Caco-2 (cell line): ENCODE data around the gene SELENOH. TPM values are rescaled to one million over a fixed set of nuclear protein-coding genes. Genes with fewer than 3 reads are reported as not detected.

Experiments
- BruUV-seq: library from RNA; stranded (reverse); fragments of 400-500 nt; replicated peaks from 2 replicates; lab custom pipeline; 2021; lab: Mats Ljungman, UMichigan
- CTCF ChIA-PET: fragments of 300-600 bp; sonication (Branson Sonifier 250); formaldehyde crosslinking; loops from one replicate; lab custom pipeline; 2022; ENCODE audit warnings: antibody characterized with exemption; lab: Charles Lee
- POLR2A ChIA-PET: fragments of 300-600 bp; sonication (Branson Sonifier 250); formaldehyde crosslinking; loops from one replicate; lab custom pipeline; 2022; ENCODE audit warnings: antibody characterized with exemption; lab: Charles Lee
- DNase-seq, 2 experiments: peaks; one replicate each; pipeline versions ENCODE4 v3.0.0 to v3.0.0-alpha.2; 2020 to 2022
- H3K27me3 ChIP-seq: replicated peaks from 2 replicates; pipeline ENCODE4 v1.6.0; 2011; ENCODE audit warnings: low read length; ENCODE audit not compliant: control insufficient read depth, insufficient read depth
- H3K36me3 ChIP-seq: 2 replicates; pipeline ENCODE4 v1.5.1; 2011; ENCODE audit warnings: low read length; ENCODE audit not compliant: control insufficient read depth, insufficient read depth
- H3K4me1 ChIP-seq: fragments of 250-450 bp; sonication (Bioruptor Pico); 2 replicates; pipeline ENCODE4 v1.5.1; 2020; ENCODE audit warnings: mild to moderate bottlenecking
- H3K4me3 ChIP-seq: 2 replicates; pipeline ENCODE4 v1.5.1; 2011; ENCODE audit warnings: low read depth, mild to moderate bottlenecking, control low read depth, low read length
- H3K9me3 ChIP-seq: fragments of 250-450 bp; sonication (Bioruptor Pico); 2 replicates; pipeline ENCODE4 v1.5.1; 2020; ENCODE audit warnings: mild to moderate bottlenecking, moderate library complexity
- H3K27ac Mint-ChIP-seq: one replicate; pipeline ENCODE4 v1.8.0; 2022; ENCODE audit warnings: mixed read lengths; ENCODE audit not compliant: unreplicated experiment
- H3K27me3 Mint-ChIP-seq: one replicate; pipeline ENCODE4 v1.8.0; 2022; ENCODE audit warnings: mixed read lengths; ENCODE audit not compliant: insufficient read depth, unreplicated experiment
- H3K36me3 Mint-ChIP-seq: one replicate; pipeline ENCODE4 v1.8.0; 2022; ENCODE audit warnings: mild to moderate bottlenecking, mixed read lengths; ENCODE audit not compliant: insufficient read depth, unreplicated experiment
- H3K4me1 Mint-ChIP-seq: one replicate; pipeline ENCODE4 v1.8.0; 2022; ENCODE audit warnings: low read depth, mixed read lengths; ENCODE audit not compliant: unreplicated experiment
- H3K4me3 Mint-ChIP-seq: one replicate; pipeline ENCODE4 v1.8.0; 2022; ENCODE audit warnings: mild to moderate bottlenecking, moderate library complexity, mixed read lengths; ENCODE audit not compliant: unreplicated experiment
- H3K9me3 Mint-ChIP-seq: one replicate; pipeline ENCODE4 v1.8.0; 2022; ENCODE audit warnings: mixed read lengths; ENCODE audit not compliant: unreplicated experiment
- intact Hi-C: fragments of 100-400 bp; cut with micrococcal nuclease; formaldehyde crosslinking; loops from one replicate; pipeline ENCODE4 v1.10.0; 2022; ENCODE audit not compliant: unreplicated experiment
- total RNA-seq: library from RNA; stranded (reverse); gene quantifications from 2 replicates; pipeline ENCODE4 v1.2.3, GENCODE V29; 2022
- TF ChIP-seq, protein P1 (sequence below), 2 experiments: fragments of 200-600 bp in 1 of 2; IDR thresholded peaks; 1 replicate in 1 of 2; 2 replicates in 1 of 2; pipeline versions ENCODE4 v1.5.1 to v1.8.0; 2011 to 2022; ENCODE audit warnings: antibody characterized with exemption in 1 of 2, control low read depth in 1 of 2, inconsistent platforms in 1 of 2, low read depth in 1 of 2, low read length in 1 of 2, mild to moderate bottlenecking in 1 of 2, moderate library complexity in 1 of 2; ENCODE audit not compliant: insufficient read depth in 1 of 2, severe bottlenecking in 1 of 2, unreplicated experiment in 1 of 2

SELENOH gene
- total RNA-seq, 1 experiment from 2014 or later: 174 TPM

DNA sequence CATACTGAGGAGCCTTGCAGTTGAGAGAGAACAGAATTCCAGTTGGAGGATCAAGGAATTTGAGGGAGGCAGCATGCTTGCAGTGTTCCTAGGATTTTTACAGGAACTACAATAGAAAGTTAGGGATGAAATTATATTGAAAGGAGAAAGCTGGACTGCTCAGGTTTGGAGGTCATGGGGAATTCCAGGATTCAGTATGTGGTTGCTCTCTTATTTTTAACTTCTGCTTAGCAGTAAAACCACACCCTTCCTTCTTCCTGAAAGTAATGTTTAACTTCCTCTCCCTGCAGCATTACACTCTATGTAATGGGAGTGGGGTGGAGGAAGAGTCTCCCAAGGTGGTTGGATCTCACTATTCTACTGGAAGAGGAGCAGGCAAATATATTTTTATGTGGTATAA is 51.6 kb downstream of the SELENOH start:
- Histone ChIP-seq H3K36me3 (peaks cover 10% of the 10 kb centered on the region), H3K9me3 (no peaks in the 10 kb centered on the region), H3K4me1 (peaks cover 57% of the 10 kb centered on the region), H3K4me3 (no peak overlapping the region), H3K27me3 (no peaks in the 10 kb centered on the region)
- ChIA-PET POLR2A (interaction anchor here (0.7 kb wide), 1 partner anchor 29 kb away, joined by 9 read pairs; no protein-coding TSS in a partner anchor), CTCF (no interaction called here)
- Mint-ChIP-seq H3K4me3 (peak overlapping the region; percentile 3), H3K9me3 (no peaks in the 10 kb centered on the region), H3K36me3 (peaks cover 89% of the 10 kb centered on the region), H3K27me3 (no peaks in the 10 kb centered on the region), H3K4me1 (peaks cover 39% of the 10 kb centered on the region), H3K27ac (peak overlapping the region; percentile 86)
- intact Hi-C loops: no loop called here
- no TSS peak for BruUV-seq
- no peak for DNase-seq
- TF ChIP-seq, protein P1, sequence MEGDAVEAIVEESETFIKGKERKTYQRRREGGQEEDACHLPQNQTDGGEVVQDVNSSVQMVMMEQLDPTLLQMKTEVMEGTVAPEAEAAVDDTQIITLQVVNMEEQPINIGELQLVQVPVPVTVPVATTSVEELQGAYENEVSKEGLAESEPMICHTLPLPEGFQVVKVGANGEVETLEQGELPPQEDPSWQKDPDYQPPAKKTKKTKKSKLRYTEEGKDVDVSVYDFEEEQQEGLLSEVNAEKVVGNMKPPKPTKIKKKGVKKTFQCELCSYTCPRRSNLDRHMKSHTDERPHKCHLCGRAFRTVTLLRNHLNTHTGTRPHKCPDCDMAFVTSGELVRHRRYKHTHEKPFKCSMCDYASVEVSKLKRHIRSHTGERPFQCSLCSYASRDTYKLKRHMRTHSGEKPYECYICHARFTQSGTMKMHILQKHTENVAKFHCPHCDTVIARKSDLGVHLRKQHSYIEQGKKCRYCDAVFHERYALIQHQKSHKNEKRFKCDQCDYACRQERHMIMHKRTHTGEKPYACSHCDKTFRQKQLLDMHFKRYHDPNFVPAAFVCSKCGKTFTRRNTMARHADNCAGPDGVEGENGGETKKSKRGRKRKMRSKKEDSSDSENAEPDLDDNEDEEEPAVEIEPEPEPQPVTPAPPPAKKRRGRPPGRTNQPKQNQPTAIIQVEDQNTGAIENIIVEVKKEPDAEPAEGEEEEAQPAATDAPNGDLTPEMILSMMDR (IDR thresholded peaks at IDR 0.05; ENCODE audit: insufficient read depth in 1 of 2, low read depth in 1 of 2, low read length in 1 of 2, severe bottlenecking in 1 of 2, unreplicated experiment in 1 of 2): no peak

Other genes starting within 250 kb of the SELENOH start
- gene SLC43A1, start 225.8 kb upstream of the SELENOH start, total RNA-seq: 71.7 and 80.5 TPM in 2 replicates
- gene TIMM10, start 210.7 kb upstream of the SELENOH start, total RNA-seq: 102 and 103 TPM in 2 replicates
- 0.18 TPM in 1 of 2 replicates, not detected in the other for gene SMTNL1, start 203.9 kb upstream of the SELENOH start, total RNA-seq
- gene UBE2L6, start 173.8 kb upstream of the SELENOH start, total RNA-seq: 16.7 and 20.2 TPM in 2 replicates
- 3.2 and 3.8 TPM in 2 replicates for gene SERPING1, start 143.8 kb upstream of the SELENOH start, total RNA-seq
- gene YPEL4, start 91.6 kb upstream of the SELENOH start, total RNA-seq: 0.32 TPM in 1 of 2 replicates, not detected in the other
- gene CLP1, start 83.7 kb upstream of the SELENOH start, total RNA-seq: 21.0 and 22.1 TPM in 2 replicates
- 66.0 and 72.2 TPM in 2 replicates for gene ZDHHC5, start 73.4 kb upstream of the SELENOH start, total RNA-seq
- gene MED19, start 29.3 kb upstream of the SELENOH start, total RNA-seq: 29.2 and 29.7 TPM in 2 replicates
- gene TMX2, start 28.9 kb upstream of the SELENOH start, total RNA-seq: 150 and 152 TPM in 2 replicates
- gene BTBD18, start 10.3 kb downstream of the SELENOH start, total RNA-seq: not detected in 2 replicates
- 223 and 225 TPM in 2 replicates for gene CTNND1, start 20.3 kb downstream of the SELENOH start, total RNA-seq